HG02981 (cell line): ENCODE results near the gene C3orf49.

Source experiments
- ATAC-seq: cut with Tn5 transposase; IDR thresholded peaks from one replicate; pipeline ENCODE4 v1.9.1; 2021; ENCODE audit warnings: mild to moderate bottlenecking, moderate library complexity; ENCODE audit not compliant: unreplicated experiment

Gene C3orf49

GRCh38 chr3:63819151-63819398, at the start of gene C3orf49:
Gene C3orf49, plus strand, starts transcription at chr3:63819299. Its CDS starts 173 bp downstream, at chr3:63819472.
- no peak for ATAC-seq

GRCh38 chr3:63774781-63775180, 44.3 kb upstream of the C3orf49 start:
- no peak for ATAC-seq

- ATAC-seq, result no peak
Measured at GRCh38 chr3:63779227-63779626, 39.9 kb upstream of the C3orf49 start.

- no peak for ATAC-seq
Measured at GRCh38 chr3:63791974-63792373, 27.1 kb upstream of the C3orf49 start.

GRCh38 chr3:63795438-63795837, 23.7 kb upstream of the C3orf49 start:
- no peak for ATAC-seq

- no peak for ATAC-seq
Measured at GRCh38 chr3:63798544-63798943, 20.6 kb upstream of the C3orf49 start.

GRCh38 chr3:63798949-63799348, 20.1 kb upstream of the C3orf49 start:
- ATAC-seq, result no peak

GRCh38 chr3:63800097-63800496, 19.0 kb upstream of the C3orf49 start:
- ATAC-seq, result no peak

GRCh38 chr3:63803911-63804310, 15.2 kb upstream of the C3orf49 start:
- no peak for ATAC-seq

- no peak for ATAC-seq
Measured at GRCh38 chr3:63807961-63808565, 11.0 kb upstream of the C3orf49 start.

- no peak for ATAC-seq
Measured at GRCh38 chr3:63808633-63809032, 10.5 kb upstream of the C3orf49 start.

- no peak for ATAC-seq
Measured at GRCh38 chr3:63809607-63810006, 9.5 kb upstream of the C3orf49 start.

- no peak for ATAC-seq
Measured at GRCh38 chr3:63814237-63814636, 4.9 kb upstream of the C3orf49 start.

- no peak for ATAC-seq
Measured at GRCh38 chr3:63817225-63817624, 1.9 kb upstream of the C3orf49 start.

GRCh38 chr3:63818282-63819150, 583 bp upstream of the C3orf49 start:
- ATAC-seq, result peak; percentile 89

GRCh38 chr3:63824309-63824708, 5.2 kb downstream of the C3orf49 start:
- ATAC-seq, result no peak

GRCh38 chr3:63830526-63830925, 11.4 kb downstream of the C3orf49 start:
- no peak for ATAC-seq

- no peak for ATAC-seq
Measured at GRCh38 chr3:63832395-63832794, 13.3 kb downstream of the C3orf49 start.

GRCh38 chr3:63841704-63842103, 22.6 kb downstream of the C3orf49 start:
- ATAC-seq, result no peak

GRCh38 chr3:63842127-63842526, 23.0 kb downstream of the C3orf49 start:
- ATAC-seq, result no peak

GRCh38 chr3:63845215-63845614, 26.1 kb downstream of the C3orf49 start:
- no peak for ATAC-seq

GRCh38 chr3:63847718-63848450, 28.8 kb downstream of the C3orf49 start:
- ATAC-seq, result no peak
